ENCODE results near the gene ADAMTS12. TPM values are rescaled to one million over a fixed set of nuclear protein-coding genes. Genes with fewer than 3 reads are reported as not detected.

The ADAMTS12 gene
- total and polyA plus RNA-seq, 10 of the 15 experiments (the other 5 are each of a cell fraction or from before 2014, with no cell fraction given): 0.11 to 35.8 (median 20.7) TPM

GRCh38 chr5:33850100-33850594 lies 41.6 kb downstream of the ADAMTS12 start (continued):
- TF ChIP-seq, protein P1, sequence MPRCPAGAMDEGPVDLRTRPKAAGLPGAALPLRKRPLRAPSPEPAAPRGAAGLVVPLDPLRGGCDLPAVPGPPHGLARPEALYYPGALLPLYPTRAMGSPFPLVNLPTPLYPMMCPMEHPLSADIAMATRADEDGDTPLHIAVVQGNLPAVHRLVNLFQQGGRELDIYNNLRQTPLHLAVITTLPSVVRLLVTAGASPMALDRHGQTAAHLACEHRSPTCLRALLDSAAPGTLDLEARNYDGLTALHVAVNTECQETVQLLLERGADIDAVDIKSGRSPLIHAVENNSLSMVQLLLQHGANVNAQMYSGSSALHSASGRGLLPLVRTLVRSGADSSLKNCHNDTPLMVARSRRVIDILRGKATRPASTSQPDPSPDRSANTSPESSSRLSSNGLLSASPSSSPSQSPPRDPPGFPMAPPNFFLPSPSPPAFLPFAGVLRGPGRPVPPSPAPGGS (IDR thresholded peaks at IDR 0.05; ENCODE audit: borderline replicate concordance, insufficient read depth, low read depth, low read length, poor library complexity, severe bottlenecking): peak; percentile 99
- TF ChIP-seq, protein P2, sequence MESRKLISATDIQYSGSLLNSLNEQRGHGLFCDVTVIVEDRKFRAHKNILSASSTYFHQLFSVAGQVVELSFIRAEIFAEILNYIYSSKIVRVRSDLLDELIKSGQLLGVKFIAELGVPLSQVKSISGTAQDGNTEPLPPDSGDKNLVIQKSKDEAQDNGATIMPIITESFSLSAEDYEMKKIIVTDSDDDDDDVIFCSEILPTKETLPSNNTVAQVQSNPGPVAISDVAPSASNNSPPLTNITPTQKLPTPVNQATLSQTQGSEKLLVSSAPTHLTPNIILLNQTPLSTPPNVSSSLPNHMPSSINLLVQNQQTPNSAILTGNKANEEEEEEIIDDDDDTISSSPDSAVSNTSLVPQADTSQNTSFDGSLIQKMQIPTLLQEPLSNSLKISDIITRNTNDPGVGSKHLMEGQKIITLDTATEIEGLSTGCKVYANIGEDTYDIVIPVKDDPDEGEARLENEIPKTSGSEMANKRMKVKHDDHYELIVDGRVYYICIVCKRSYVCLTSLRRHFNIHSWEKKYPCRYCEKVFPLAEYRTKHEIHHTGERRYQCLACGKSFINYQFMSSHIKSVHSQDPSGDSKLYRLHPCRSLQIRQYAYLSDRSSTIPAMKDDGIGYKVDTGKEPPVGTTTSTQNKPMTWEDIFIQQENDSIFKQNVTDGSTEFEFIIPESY (IDR thresholded peaks at IDR 0.05): 0 out of 2 replicates have a peak, but pooled peaks have one; percentile 8
- TF ChIP-seq, protein P3, sequence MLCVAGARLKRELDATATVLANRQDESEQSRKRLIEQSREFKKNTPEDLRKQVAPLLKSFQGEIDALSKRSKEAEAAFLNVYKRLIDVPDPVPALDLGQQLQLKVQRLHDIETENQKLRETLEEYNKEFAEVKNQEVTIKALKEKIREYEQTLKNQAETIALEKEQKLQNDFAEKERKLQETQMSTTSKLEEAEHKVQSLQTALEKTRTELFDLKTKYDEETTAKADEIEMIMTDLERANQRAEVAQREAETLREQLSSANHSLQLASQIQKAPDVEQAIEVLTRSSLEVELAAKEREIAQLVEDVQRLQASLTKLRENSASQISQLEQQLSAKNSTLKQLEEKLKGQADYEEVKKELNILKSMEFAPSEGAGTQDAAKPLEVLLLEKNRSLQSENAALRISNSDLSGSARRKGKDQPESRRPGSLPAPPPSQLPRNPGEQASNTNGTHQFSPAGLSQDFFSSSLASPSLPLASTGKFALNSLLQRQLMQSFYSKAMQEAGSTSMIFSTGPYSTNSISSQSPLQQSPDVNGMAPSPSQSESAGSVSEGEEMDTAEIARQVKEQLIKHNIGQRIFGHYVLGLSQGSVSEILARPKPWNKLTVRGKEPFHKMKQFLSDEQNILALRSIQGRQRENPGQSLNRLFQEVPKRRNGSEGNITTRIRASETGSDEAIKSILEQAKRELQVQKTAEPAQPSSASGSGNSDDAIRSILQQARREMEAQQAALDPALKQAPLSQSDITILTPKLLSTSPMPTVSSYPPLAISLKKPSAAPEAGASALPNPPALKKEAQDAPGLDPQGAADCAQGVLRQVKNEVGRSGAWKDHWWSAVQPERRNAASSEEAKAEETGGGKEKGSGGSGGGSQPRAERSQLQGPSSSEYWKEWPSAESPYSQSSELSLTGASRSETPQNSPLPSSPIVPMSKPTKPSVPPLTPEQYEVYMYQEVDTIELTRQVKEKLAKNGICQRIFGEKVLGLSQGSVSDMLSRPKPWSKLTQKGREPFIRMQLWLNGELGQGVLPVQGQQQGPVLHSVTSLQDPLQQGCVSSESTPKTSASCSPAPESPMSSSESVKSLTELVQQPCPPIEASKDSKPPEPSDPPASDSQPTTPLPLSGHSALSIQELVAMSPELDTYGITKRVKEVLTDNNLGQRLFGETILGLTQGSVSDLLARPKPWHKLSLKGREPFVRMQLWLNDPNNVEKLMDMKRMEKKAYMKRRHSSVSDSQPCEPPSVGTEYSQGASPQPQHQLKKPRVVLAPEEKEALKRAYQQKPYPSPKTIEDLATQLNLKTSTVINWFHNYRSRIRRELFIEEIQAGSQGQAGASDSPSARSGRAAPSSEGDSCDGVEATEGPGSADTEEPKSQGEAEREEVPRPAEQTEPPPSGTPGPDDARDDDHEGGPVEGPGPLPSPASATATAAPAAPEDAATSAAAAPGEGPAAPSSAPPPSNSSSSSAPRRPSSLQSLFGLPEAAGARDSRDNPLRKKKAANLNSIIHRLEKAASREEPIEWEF (IDR thresholded peaks at IDR 0.05; ENCODE audit: insufficient replicate concordance, low read depth, low read length): peak; percentile 80
- peak; percentile 99 for TF ChIP-seq TBL1XR1 (IDR thresholded peaks at IDR 0.05; ENCODE audit: low read depth, low read length)
- TF ChIP-seq SRF (IDR thresholded peaks at IDR 0.05; ENCODE audit: low read depth in 2 of 2, low read length in 2 of 2): no peak
- peak; percentile 83; the same call in 1 of the 2 replicates for TF ChIP-seq TARDBP (IDR thresholded peaks at IDR 0.05; ENCODE audit: borderline replicate concordance)
- TF ChIP-seq TCF7 (IDR thresholded peaks at IDR 0.05; ENCODE audit: borderline replicate concordance): peak; percentile 55; the same call in 1 of the 2 replicates
- TF ChIP-seq MTA2 (IDR thresholded peaks at IDR 0.05; ENCODE audit: low read depth): peak; percentile 98
- TF ChIP-seq IKZF2 (IDR thresholded peaks at IDR 0.05): peak; percentile 95 to 97
- TF ChIP-seq CREM (IDR thresholded peaks at IDR 0.05; ENCODE audit: low read depth): peak; percentile 97
- peak; percentile 92 for TF ChIP-seq MEF2A (IDR thresholded peaks at IDR 0.05; ENCODE audit: insufficient read depth, low read depth, low read length)
- TF ChIP-seq BRCA1 (IDR thresholded peaks at IDR 0.05; ENCODE audit: low read depth, low read length): no peak
- TF ChIP-seq FOXK2 (IDR thresholded peaks at IDR 0.05): no peak
- TF ChIP-seq JUNB (IDR thresholded peaks at IDR 0.05): peak; percentile 86
- peak; percentile 99 for TF ChIP-seq EP300 (IDR thresholded peaks at IDR 0.05; ENCODE audit: borderline replicate concordance in 1 of 2, control insufficient read depth in 1 of 2, low read depth in 2 of 2, low read length in 2 of 2)
- TF ChIP-seq RFX5 (IDR thresholded peaks at IDR 0.05; ENCODE audit: low read depth, low read length): no peak
- no peak for TF ChIP-seq HCFC1 (IDR thresholded peaks at IDR 0.05; ENCODE audit: low read length)
- TF ChIP-seq RAD51 (IDR thresholded peaks at IDR 0.05): peak; percentile 73; the same call in 1 of the 2 replicates
- TF ChIP-seq SP1 (IDR thresholded peaks at IDR 0.05; ENCODE audit: low read depth, low read length): peak; percentile 84
- no peak for TF ChIP-seq MXI1 (IDR thresholded peaks at IDR 0.05; ENCODE audit: low read depth, low read length)
- no peak for TF ChIP-seq NFYA (IDR thresholded peaks at IDR 0.05; ENCODE audit: borderline replicate concordance, low read depth, low read length)
- TF ChIP-seq NRF1 (conservative IDR thresholded peaks at IDR 0.05; ENCODE audit: low read depth, low read length): no peak
- TF ChIP-seq TAF1 (IDR thresholded peaks at IDR 0.05; ENCODE audit: borderline replicate concordance, low read depth, low read length): no peak
- TF ChIP-seq YY1 (IDR thresholded peaks at IDR 0.05; ENCODE audit: low read depth, low read length): peak; percentile 58
